T-helper 22 cell (primary cell): ENCODE measurements around the gene SRMS.
"Not testable (repeated sequence)": the region's sequence is repeated elsewhere in the genome, so short reads cannot be mapped to it uniquely, and the experiment has no call there.

Source experiments
- DNase-seq: peaks from one replicate; pipeline ENCODE4 v3.0.0-alpha.2; 2020; ENCODE audit warnings: low read depth

SRMS gene

GRCh38 chr20:63566395-63567135 lies 19.0 kb upstream of the SRMS start:
- DNase-seq: no peak

- DNase-seq: no peak
Measured at GRCh38 chr20:63565699-63566335, 18.3 kb upstream of the SRMS start.

- DNase-seq: no peak
Measured at GRCh38 chr20:63565021-63565698, 17.6 kb upstream of the SRMS start.

- DNase-seq: no peak
Measured at GRCh38 chr20:63564036-63564810, 16.7 kb upstream of the SRMS start.

- no peak for DNase-seq
Measured at GRCh38 chr20:63563225-63563935, 15.8 kb upstream of the SRMS start.

- DNase-seq: no peak
Measured at GRCh38 chr20:63562461-63563224, 15.1 kb upstream of the SRMS start.

- DNase-seq: no peak
Measured at GRCh38 chr20:63561624-63562396, 14.3 kb upstream of the SRMS start.

- no peak for DNase-seq
Measured at GRCh38 chr20:63560856-63561609, 13.5 kb upstream of the SRMS start.

- no peak for DNase-seq
Measured at GRCh38 chr20:63560333-63560805, 12.8 kb upstream of the SRMS start.

GRCh38 chr20:63559485-63560332 lies 12.2 kb upstream of the SRMS start:
- not testable (repeated sequence) for DNase-seq

GRCh38 chr20:63558804-63559484 lies 11.4 kb upstream of the SRMS start:
- DNase-seq: no peak

GRCh38 chr20:63557481-63557891 lies 9.9 kb upstream of the SRMS start:
- DNase-seq: no peak

- no peak for DNase-seq
Measured at GRCh38 chr20:63556873-63557478, 9.4 kb upstream of the SRMS start.

- DNase-seq: no peak
Measured at GRCh38 chr20:63555661-63556381, 8.3 kb upstream of the SRMS start.

- DNase-seq: no peak
Measured at GRCh38 chr20:63554361-63555278, 7.1 kb upstream of the SRMS start.

- DNase-seq: peak; percentile 55
Measured at GRCh38 chr20:63553933-63554290, 6.4 kb upstream of the SRMS start, which contains the start of gene FNDC11. TSS of gene FNDC11 (plus strand) at chr20:63554159. CDS start at chr20:63555664, 1,505 bp downstream.
